ENCODE data around the gene ADAD2.

Gene ADAD2

DNA sequence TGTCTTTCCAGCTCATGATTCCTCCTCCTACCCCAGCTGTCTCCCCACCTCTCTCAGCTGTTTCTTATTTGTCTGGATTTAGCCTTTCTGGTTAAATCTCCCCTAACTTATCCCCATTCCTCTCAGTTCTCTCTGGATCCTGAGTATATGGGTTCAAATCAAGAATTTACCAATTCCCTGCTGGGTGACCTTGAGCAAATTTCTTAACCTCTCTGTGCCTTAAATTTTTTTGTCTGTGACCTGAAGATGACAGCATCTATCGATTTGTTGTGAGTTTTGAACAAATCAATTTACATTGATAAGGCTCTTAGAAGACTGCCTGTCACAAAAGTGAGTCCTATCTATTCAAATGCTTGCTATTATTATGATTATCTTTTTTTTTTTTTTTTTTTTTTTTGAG is 50.8 kb downstream of the ADAD2 start:
- H3K27ac ChIP-seq, result no peak overlapping the region
- TF ChIP-seq, protein P1, sequence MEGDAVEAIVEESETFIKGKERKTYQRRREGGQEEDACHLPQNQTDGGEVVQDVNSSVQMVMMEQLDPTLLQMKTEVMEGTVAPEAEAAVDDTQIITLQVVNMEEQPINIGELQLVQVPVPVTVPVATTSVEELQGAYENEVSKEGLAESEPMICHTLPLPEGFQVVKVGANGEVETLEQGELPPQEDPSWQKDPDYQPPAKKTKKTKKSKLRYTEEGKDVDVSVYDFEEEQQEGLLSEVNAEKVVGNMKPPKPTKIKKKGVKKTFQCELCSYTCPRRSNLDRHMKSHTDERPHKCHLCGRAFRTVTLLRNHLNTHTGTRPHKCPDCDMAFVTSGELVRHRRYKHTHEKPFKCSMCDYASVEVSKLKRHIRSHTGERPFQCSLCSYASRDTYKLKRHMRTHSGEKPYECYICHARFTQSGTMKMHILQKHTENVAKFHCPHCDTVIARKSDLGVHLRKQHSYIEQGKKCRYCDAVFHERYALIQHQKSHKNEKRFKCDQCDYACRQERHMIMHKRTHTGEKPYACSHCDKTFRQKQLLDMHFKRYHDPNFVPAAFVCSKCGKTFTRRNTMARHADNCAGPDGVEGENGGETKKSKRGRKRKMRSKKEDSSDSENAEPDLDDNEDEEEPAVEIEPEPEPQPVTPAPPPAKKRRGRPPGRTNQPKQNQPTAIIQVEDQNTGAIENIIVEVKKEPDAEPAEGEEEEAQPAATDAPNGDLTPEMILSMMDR (conservative IDR thresholded peaks at IDR 0.05), result no peak
- no peak for TF ChIP-seq ZFX (IDR thresholded peaks at IDR 0.05)

DNA sequence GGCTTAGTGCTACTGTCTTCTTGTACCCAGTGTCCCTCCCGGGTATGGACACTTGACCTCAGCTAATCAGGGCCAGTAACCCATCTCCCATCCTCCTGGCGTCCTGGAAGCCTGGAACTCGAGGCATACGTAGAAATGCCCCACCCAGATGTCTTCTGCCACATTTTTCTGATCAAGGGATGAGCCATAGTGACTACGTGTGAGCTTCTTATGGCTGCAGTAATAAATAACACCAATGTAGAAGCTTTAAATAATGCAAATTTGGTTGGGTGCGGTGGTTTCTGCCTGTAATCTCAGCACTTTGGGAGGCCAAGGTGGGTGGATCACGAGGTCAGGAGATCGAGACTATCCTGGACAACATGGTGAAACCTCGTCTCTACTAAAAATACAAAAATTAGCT is 51.9 kb downstream of the ADAD2 start:
- no peak overlapping the region for H3K27ac ChIP-seq
- TF ChIP-seq, protein P1 (conservative IDR thresholded peaks at IDR 0.05), result no peak
- TF ChIP-seq ZFX (IDR thresholded peaks at IDR 0.05), result no peak

DNA sequence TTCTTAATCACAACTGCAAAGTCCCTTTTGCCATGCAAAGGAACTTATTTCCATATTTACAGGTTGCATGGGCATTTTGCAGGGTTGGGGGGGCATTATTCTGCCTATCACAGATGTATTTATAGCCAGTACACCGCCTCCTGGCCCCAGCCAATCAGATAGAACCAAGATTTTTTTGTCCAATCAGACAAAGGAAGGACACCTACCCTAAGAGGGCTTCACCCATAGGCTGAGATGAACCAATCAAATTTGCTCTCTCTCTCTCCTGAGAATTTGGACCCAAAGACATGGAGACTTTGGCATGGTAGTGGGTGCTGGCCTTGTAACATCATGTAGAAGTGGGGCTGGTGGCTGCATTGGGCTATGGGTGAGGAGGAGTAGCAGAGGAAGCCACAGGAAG is 52.8 kb downstream of the ADAD2 start:
- H3K27ac ChIP-seq, result no peak overlapping the region
- no peak for TF ChIP-seq ZFX (IDR thresholded peaks at IDR 0.05)
- TF ChIP-seq, protein P1 (conservative IDR thresholded peaks at IDR 0.05), result no peak

DNA sequence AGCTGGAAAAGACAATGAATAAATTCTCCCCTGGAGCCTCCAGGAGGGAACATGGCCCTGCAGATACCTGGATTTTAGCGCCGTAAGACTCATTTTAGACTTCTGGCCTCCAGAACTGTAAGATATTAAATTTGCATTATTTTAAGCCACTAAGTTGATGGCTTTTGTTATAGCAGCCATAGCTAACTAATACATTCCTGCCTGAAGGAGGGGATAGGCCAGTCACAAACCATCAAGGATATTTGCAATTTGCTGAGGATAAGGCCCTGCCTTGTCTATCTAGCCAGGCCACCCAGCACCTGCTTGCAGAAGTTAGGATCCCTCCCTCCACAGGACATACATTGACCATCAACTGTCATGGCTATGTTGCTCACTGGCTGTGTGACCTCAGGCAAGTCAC is 53.8 kb downstream of the ADAD2 start:
- no peak for TF ChIP-seq ZFX (IDR thresholded peaks at IDR 0.05)
- TF ChIP-seq, protein P1 (conservative IDR thresholded peaks at IDR 0.05), result no peak

DNA sequence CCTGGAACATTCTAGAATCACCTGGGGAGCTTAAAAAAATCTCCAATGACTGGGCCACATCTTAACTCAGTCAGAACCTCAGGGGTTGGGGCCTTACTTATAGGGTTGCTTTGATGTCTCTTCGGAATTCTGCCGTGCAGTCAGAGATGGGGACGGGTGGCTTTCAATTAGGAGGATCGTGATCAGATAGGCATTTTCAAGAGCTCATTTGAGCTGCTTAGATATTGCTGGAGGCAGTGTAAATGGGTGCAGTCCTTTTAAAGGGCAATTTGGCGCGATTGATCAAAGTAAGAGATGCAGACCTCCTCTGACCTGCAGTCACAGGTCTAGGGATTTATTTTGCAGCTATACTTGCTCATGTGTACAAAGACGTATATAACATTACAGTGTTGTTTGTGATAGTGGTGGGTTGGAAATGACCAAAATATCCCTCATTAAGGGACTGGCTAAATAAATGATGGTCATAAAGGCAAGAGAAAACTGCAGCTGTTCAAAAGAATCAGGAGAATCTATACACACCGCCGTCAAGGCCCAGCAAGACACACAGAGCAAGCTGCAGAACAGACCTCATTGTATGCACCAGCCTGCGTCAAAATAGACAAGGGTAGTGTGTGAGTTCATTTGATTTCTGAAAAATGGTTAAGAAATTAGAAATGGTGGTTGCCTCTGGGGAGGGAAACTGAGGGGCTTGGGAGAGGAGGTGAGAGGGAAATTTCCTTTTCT is 55.2 kb downstream of the ADAD2 start:
- no peak for TF ChIP-seq ZFX (IDR thresholded peaks at IDR 0.05)
- TF ChIP-seq, protein P1 (conservative IDR thresholded peaks at IDR 0.05), result no peak
- no peak overlapping the region for H3K27ac ChIP-seq

More for the DNA sequence above, 53.8 kb downstream of the ADAD2 start:
- H3K27ac ChIP-seq, result no peak overlapping the region

DNA sequence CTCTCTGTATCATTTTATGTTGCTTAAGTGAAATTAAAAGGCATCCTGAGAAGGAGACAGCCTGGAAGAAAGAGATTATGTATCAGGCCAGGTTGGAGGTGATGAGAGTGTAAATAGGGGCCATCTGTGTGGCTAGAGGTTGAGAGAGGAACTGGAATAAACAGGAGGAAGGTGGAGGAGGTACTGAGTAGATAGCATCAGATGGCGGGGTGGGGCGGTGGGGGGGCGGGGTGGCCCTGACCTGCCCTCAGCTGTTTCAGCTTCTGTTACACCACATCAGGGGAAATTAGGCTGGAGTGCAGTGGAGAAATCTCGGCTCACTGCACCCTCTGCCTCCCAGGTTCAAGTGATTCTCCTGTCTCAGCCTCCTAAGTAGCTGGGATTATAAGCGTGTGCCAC is 55.7 kb downstream of the ADAD2 start:
- H3K27ac ChIP-seq, result no peak overlapping the region
- TF ChIP-seq, protein P1 (conservative IDR thresholded peaks at IDR 0.05), result no peak
- TF ChIP-seq ZFX (IDR thresholded peaks at IDR 0.05), result no peak

Data from C4-2B (cell line).